Body of pancreas (tissue), 4 donors: ENCODE measurements around the gene KIR3DL1.
"Not testable (repeated sequence)": the region's sequence is repeated elsewhere in the genome, so short reads cannot be mapped to it uniquely, and the experiment has no call there.

Source experiments
- CTCF ChIP-seq, 7 experiments: fragments of 450-650 bp in 4 of 7; fragments of 200-600 bp in 3 of 7; sonication (generic) in 3 of 7; IDR thresholded peaks; one replicate each; pipeline ENCODE4 v1.5.1; 2016 to 2019; ENCODE audit warnings: antibody characterized with exemption in 7 of 7
- POLR2A ChIP-seq, 3 donors: fragments of 450-650 bp; IDR thresholded peaks; one replicate each; pipeline ENCODE4 v1.6.1; 2016; ENCODE audit warnings: antibody characterized with exemption in 3 of 3, mild to moderate bottlenecking in 2 of 3

- TF ChIP-seq CTCF, POLR2A (IDR thresholded peaks at IDR 0.05): not testable (repeated sequence)
These were observed 45.0 kb upstream of the KIR3DL1 start for GRCh38 chr19:54771018-54771960.
